GM12875 (cell line): ENCODE measurements around the gene MPDZ.

ENCODE experiments used
- H3K4me3 ChIP-seq: one replicate; pipeline ENCODE4 v1.5.1; 2011; ENCODE audit warnings: low read depth, low read length, control low read depth
- CTCF ChIP-seq: IDR thresholded peaks from 2 replicates; pipeline ENCODE4 v1.5.1; 2011; ENCODE audit warnings: low read depth, mild to moderate bottlenecking, control low read depth, inconsistent platforms, low read length, moderate library complexity, borderline replicate concordance; ENCODE audit not compliant: insufficient read depth

Gene MPDZ

GRCh38 chr9:13278368-13279246 lies 885 bp downstream of the MPDZ start:
- TF ChIP-seq CTCF, result no peak
- no peak overlapping the region for H3K4me3 ChIP-seq

GRCh38 chr9:13278023-13278367 lies 1.5 kb downstream of the MPDZ start:
- no peak overlapping the region for H3K4me3 ChIP-seq
- no peak for TF ChIP-seq CTCF

- TF ChIP-seq CTCF, result no peak
- H3K4me3 ChIP-seq, result no peak overlapping the region
Measured at GRCh38 chr9:13274886-13275641, 4.4 kb downstream of the MPDZ start.

GRCh38 chr9:13270734-13271133 lies 8.8 kb downstream of the MPDZ start:
- no peak overlapping the region for H3K4me3 ChIP-seq
- no peak for TF ChIP-seq CTCF

GRCh38 chr9:13269589-13270452 lies 9.7 kb downstream of the MPDZ start:
- H3K4me3 ChIP-seq, result no peak overlapping the region
- no peak for TF ChIP-seq CTCF

- H3K4me3 ChIP-seq, result no peak overlapping the region
- no peak for TF ChIP-seq CTCF
Measured at GRCh38 chr9:13268469-13268868, 11.0 kb downstream of the MPDZ start.
